ENCODE data around the gene PCCB. TPM values are rescaled to one million over a fixed set of nuclear protein-coding genes. Genes with fewer than 3 reads are reported as not detected.
"Not testable (repeated sequence)": the region's sequence is repeated elsewhere in the genome, so short reads cannot be mapped to it uniquely, and the experiment has no call there.

The PCCB gene
- total and polyA plus RNA-seq, 5 donors from 2014 or later = 10.5 to 27.9 (median 21.6) TPM

DNA sequence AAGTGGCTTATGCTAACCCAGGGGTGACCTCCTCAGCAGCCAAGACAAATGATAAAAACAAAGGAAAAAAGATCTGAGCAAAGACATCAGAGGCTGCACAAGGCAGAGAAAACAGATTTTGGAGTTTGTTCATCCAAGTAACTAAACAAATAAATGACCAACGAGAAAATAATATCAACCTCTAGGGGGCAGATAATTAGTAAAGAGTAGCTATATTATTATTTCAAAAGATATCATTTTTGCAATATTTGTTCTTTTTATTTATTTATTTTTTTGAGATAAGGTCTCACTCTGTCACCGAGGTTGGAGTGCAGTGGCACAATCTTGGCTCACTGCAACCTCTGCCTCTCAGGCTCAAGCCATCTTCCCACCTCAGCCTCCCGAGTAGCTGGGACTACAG, 101.8 kb downstream of the PCCB start:
- ATAC-seq (ENCODE audit: low read depth in 2 of 2) (no peak), DNase-seq (no peak)
- peaks cover 25% of the 10 kb centered on the region for H3K36me3 ChIP-seq (ENCODE audit: control insufficient read depth, insufficient read depth, low read length)
- H3K4me1 ChIP-seq (ENCODE audit: control insufficient read depth, insufficient read depth, low read length, poor library complexity, severe bottlenecking) = no peaks in the 10 kb centered on the region
- Mint-ChIP-seq H3K9me3 (peaks cover 0 to 5% (median 3%) of the 10 kb centered on the region in 7 donors), H3K4me1 (peaks cover 10 to 19% (median 15%) of the 10 kb centered on the region in 4 donors), H3K27me3 (no peaks in the 10 kb centered on the region), H3K4me3 (no peak overlapping the region), H3K27ac (peak overlapping the region in 1 of 3 donors; percentile 6), H3K36me3 (peaks cover 27% of the 10 kb centered on the region)
- no peak overlapping the region for H3K4me3 ChIP-seq (ENCODE audit: low read depth, low read length)
- H3K27ac ChIP-seq (ENCODE audit: insufficient read depth, low read length, poor library complexity, severe bottlenecking) = no peak overlapping the region
- H3K9me3 ChIP-seq (ENCODE audit: control insufficient read depth in 2 of 2, low read length in 2 of 2) = no peaks in the 10 kb centered on the region
- H3K27me3 ChIP-seq (ENCODE audit: control insufficient read depth, insufficient read depth, low read length) = no peaks in the 10 kb centered on the region

- Histone ChIP-seq H3K36me3 (ENCODE audit: control insufficient read depth, insufficient read depth, low read length) (peaks cover 20% of the 10 kb centered on the region), H3K27ac (ENCODE audit: insufficient read depth, low read length, poor library complexity, severe bottlenecking) (no peak overlapping the region), H3K27me3 (ENCODE audit: control insufficient read depth, insufficient read depth, low read length) (no peaks in the 10 kb centered on the region), H3K4me3 (ENCODE audit: low read depth, low read length) (no peak overlapping the region), H3K4me1 (ENCODE audit: control insufficient read depth, insufficient read depth, low read length, poor library complexity, severe bottlenecking) (no peaks in the 10 kb centered on the region), H3K9me3 (ENCODE audit: control insufficient read depth in 2 of 2, low read length in 2 of 2) (no peaks in the 10 kb centered on the region)
- Mint-ChIP-seq H3K27me3 (no peaks in the 10 kb centered on the region), H3K9me3 (peaks cover 0 to 5% (median 3%) of the 10 kb centered on the region in 7 donors), H3K4me3 (no peak overlapping the region), H3K27ac (no peak overlapping the region), H3K4me1 (peaks cover 10 to 19% (median 15%) of the 10 kb centered on the region in 4 donors), H3K36me3 (peaks cover 26% of the 10 kb centered on the region)
- DNase-seq (peak in 1 of 3 donors; percentile 57), ATAC-seq (ENCODE audit: low read depth in 2 of 2) (no peak)
These were observed 103.3 kb downstream of the PCCB start for GRCh38 chr3:136353461-136353860.

DNA sequence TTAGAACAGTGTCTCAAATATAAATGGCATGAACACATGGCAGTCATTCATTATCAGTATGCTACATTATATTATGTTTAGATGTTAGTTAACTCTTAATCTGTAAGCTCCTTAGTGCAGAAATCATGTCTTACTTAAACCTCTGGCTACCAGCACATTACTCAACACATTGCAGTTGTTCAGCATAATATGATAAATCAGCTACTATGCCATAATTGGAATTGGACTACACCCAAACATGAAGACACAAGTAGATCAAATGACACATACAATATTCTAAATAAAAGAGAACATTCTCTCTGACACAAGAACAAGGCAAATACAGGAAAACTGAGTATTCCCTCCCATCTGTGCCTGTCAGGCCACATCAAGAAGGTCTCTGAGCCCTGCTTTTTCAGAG, 116.1 kb downstream of the PCCB start:
- no peak overlapping the region for H3K27ac ChIP-seq (ENCODE audit: insufficient read depth, low read length, poor library complexity, severe bottlenecking)
- Mint-ChIP-seq H3K9me3 (no peaks in the 10 kb centered on the region), H3K4me3 (no peak overlapping the region), H3K4me1 (peaks cover under 1 to 11% (median 6%) of the 10 kb centered on the region in 4 donors), H3K27me3 (no peaks in the 10 kb centered on the region), H3K36me3 (peaks cover 20% of the 10 kb centered on the region), H3K27ac (peak overlapping the region in 2 of 3 donors; percentile 0 to 64)
- ATAC-seq (ENCODE audit: low read depth in 2 of 2) (no peak), DNase-seq (no peak)
- no peaks in the 10 kb centered on the region for H3K4me1 ChIP-seq (ENCODE audit: control insufficient read depth, insufficient read depth, low read length, poor library complexity, severe bottlenecking)
- no peaks in the 10 kb centered on the region for H3K9me3 ChIP-seq (ENCODE audit: control insufficient read depth in 2 of 2, low read length in 2 of 2)
- H3K27me3 ChIP-seq (ENCODE audit: control insufficient read depth, insufficient read depth, low read length) = no peaks in the 10 kb centered on the region
- H3K36me3 ChIP-seq (ENCODE audit: control insufficient read depth, insufficient read depth, low read length) = peaks cover 2% of the 10 kb centered on the region
- no peak overlapping the region for H3K4me3 ChIP-seq (ENCODE audit: low read depth, low read length)

- DNase-seq; H3K4me3 ChIP-seq (ENCODE audit: low read depth, low read length); H3K36me3 ChIP-seq (ENCODE audit: control insufficient read depth, insufficient read depth, low read length); H3K9me3 ChIP-seq (ENCODE audit: control insufficient read depth in 2 of 2, low read length in 2 of 2); H3K9me3 Mint-ChIP-seq; H3K27me3 Mint-ChIP-seq; ATAC-seq (ENCODE audit: low read depth in 2 of 2); H3K27me3 ChIP-seq (ENCODE audit: control insufficient read depth, insufficient read depth, low read length); H3K27ac Mint-ChIP-seq; H3K4me1 ChIP-seq (ENCODE audit: control insufficient read depth, insufficient read depth, low read length, poor library complexity, severe bottlenecking); H3K27ac ChIP-seq (ENCODE audit: insufficient read depth, low read length, poor library complexity, severe bottlenecking); H3K4me3 Mint-ChIP-seq: not testable (repeated sequence)
- H3K36me3 Mint-ChIP-seq = peaks cover 36% of the 10 kb centered on the region
- peaks cover 0 to 13% (median 1%) of the 10 kb centered on the region in 4 donors for H3K4me1 Mint-ChIP-seq
These were observed 125.7 kb downstream of the PCCB start for GRCh38 chr3:136375800-136376199.

- no peak overlapping the region for H3K27ac ChIP-seq (ENCODE audit: insufficient read depth, low read length, poor library complexity, severe bottlenecking)
- no peak for ATAC-seq (ENCODE audit: low read depth in 2 of 2)
- peaks cover 32% of the 10 kb centered on the region for H3K36me3 Mint-ChIP-seq
- H3K4me3 Mint-ChIP-seq = no peak overlapping the region
- H3K4me1 ChIP-seq (ENCODE audit: control insufficient read depth, insufficient read depth, low read length, poor library complexity, severe bottlenecking) = no peaks in the 10 kb centered on the region
- H3K27ac Mint-ChIP-seq = no peak overlapping the region
- DNase-seq = no peak
- H3K36me3 ChIP-seq (ENCODE audit: control insufficient read depth, insufficient read depth, low read length) = peaks cover 3% of the 10 kb centered on the region
- H3K4me3 ChIP-seq (ENCODE audit: low read depth, low read length) = no peak overlapping the region
- no peaks in the 10 kb centered on the region for H3K27me3 Mint-ChIP-seq
- peaks cover 0 to 22% (median 1%) of the 10 kb centered on the region in 4 donors for H3K4me1 Mint-ChIP-seq
- no peaks in the 10 kb centered on the region for H3K9me3 Mint-ChIP-seq
- no peaks in the 10 kb centered on the region for H3K9me3 ChIP-seq (ENCODE audit: control insufficient read depth in 2 of 2, low read length in 2 of 2)
- H3K27me3 ChIP-seq (ENCODE audit: control insufficient read depth, insufficient read depth, low read length) = no peaks in the 10 kb centered on the region
These were observed 127.4 kb downstream of the PCCB start for GRCh38 chr3:136377508-136377907.

GRCh38 chr3:136378011-136378410, 127.9 kb downstream of the PCCB start:
- DNase-seq = no peak
- Mint-ChIP-seq H3K9me3 (no peaks in the 10 kb centered on the region), H3K27ac (no peak overlapping the region), H3K36me3 (peaks cover 30% of the 10 kb centered on the region), H3K4me1 (peaks cover 0 to 22% (median 1%) of the 10 kb centered on the region in 4 donors), H3K4me3 (no peak overlapping the region), H3K27me3 (no peaks in the 10 kb centered on the region)
- no peak overlapping the region for H3K27ac ChIP-seq (ENCODE audit: insufficient read depth, low read length, poor library complexity, severe bottlenecking)
- no peak for ATAC-seq (ENCODE audit: low read depth in 2 of 2)
- H3K36me3 ChIP-seq (ENCODE audit: control insufficient read depth, insufficient read depth, low read length) = peaks cover 3% of the 10 kb centered on the region
- H3K27me3 ChIP-seq (ENCODE audit: control insufficient read depth, insufficient read depth, low read length) = no peaks in the 10 kb centered on the region
- H3K9me3 ChIP-seq (ENCODE audit: control insufficient read depth in 2 of 2, low read length in 2 of 2) = no peaks in the 10 kb centered on the region
- no peaks in the 10 kb centered on the region for H3K4me1 ChIP-seq (ENCODE audit: control insufficient read depth, insufficient read depth, low read length, poor library complexity, severe bottlenecking)
- no peak overlapping the region for H3K4me3 ChIP-seq (ENCODE audit: low read depth, low read length)

Other genes starting within 250 kb of the PCCB start
- gene MSL2, start 54.0 kb upstream of the PCCB start, total RNA-seq = 146 TPM
- 10 to 100 TPM; 31.2 to 52.1 (median 35.4) TPM for gene MSL2, start 54.0 kb upstream of the PCCB start, polyA plus RNA-seq